ENCODE measurements around the gene BTBD2.

BTBD2 gene

DNA sequence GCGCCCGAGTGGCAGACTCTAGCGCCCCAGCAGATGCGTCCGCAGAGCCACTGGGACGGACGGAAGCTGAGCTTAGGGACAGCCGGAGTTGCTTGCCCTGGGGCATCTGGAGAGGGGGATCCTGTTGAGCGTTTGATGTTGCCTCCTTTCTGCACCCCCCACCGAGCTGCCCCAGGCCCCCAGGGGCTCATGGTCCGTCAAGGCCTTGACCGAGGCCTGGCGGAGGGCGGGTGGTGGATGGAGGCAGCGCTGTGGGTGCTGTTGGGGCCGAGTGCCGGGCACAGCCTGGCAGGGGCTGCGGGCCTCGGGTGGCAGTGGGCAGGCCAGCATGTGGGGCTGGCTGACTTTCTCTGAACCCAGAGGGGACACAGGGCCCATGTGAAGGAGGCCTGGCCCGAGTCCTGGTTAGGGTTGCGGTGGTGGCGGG is 71.8 kb downstream of the BTBD2 start:
- TF ChIP-seq, protein P1, sequence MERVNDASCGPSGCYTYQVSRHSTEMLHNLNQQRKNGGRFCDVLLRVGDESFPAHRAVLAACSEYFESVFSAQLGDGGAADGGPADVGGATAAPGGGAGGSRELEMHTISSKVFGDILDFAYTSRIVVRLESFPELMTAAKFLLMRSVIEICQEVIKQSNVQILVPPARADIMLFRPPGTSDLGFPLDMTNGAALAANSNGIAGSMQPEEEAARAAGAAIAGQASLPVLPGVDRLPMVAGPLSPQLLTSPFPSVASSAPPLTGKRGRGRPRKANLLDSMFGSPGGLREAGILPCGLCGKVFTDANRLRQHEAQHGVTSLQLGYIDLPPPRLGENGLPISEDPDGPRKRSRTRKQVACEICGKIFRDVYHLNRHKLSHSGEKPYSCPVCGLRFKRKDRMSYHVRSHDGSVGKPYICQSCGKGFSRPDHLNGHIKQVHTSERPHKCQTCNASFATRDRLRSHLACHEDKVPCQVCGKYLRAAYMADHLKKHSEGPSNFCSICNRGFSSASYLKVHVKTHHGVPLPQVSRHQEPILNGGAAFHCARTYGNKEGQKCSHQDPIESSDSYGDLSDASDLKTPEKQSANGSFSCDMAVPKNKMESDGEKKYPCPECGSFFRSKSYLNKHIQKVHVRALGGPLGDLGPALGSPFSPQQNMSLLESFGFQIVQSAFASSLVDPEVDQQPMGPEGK (CRISPR knock-in tag; IDR thresholded peaks at IDR 0.05; ENCODE audit: borderline replicate concordance) = no peak
- TF ChIP-seq ZNF565 (CRISPR knock-in tag; conservative IDR thresholded peaks at IDR 0.05; ENCODE audit: low read depth) = no peak
- TF ChIP-seq ESRRG (CRISPR knock-in tag; IDR thresholded peaks at IDR 0.05) = no peak
- TF ChIP-seq ZC3H10 (CRISPR knock-in tag; IDR thresholded peaks at IDR 0.05) = no peak
- TF ChIP-seq, protein P2, sequence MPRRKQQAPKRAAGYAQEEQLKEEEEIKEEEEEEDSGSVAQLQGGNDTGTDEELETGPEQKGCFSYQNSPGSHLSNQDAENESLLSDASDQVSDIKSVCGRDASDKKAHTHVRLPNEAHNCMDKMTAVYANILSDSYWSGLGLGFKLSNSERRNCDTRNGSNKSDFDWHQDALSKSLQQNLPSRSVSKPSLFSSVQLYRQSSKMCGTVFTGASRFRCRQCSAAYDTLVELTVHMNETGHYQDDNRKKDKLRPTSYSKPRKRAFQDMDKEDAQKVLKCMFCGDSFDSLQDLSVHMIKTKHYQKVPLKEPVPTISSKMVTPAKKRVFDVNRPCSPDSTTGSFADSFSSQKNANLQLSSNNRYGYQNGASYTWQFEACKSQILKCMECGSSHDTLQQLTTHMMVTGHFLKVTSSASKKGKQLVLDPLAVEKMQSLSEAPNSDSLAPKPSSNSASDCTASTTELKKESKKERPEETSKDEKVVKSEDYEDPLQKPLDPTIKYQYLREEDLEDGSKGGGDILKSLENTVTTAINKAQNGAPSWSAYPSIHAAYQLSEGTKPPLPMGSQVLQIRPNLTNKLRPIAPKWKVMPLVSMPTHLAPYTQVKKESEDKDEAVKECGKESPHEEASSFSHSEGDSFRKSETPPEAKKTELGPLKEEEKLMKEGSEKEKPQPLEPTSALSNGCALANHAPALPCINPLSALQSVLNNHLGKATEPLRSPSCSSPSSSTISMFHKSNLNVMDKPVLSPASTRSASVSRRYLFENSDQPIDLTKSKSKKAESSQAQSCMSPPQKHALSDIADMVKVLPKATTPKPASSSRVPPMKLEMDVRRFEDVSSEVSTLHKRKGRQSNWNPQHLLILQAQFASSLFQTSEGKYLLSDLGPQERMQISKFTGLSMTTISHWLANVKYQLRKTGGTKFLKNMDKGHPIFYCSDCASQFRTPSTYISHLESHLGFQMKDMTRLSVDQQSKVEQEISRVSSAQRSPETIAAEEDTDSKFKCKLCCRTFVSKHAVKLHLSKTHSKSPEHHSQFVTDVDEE (CRISPR knock-in tag; IDR thresholded peaks at IDR 0.05) = no peak
- TF ChIP-seq CSDC2 (CRISPR knock-in tag; IDR thresholded peaks at IDR 0.05) = no peak
- TF ChIP-seq GLIS3 (CRISPR knock-in tag; IDR thresholded peaks at IDR 0.05) = no peak
- no peak for TF ChIP-seq ZNF8 (CRISPR knock-in tag; IDR thresholded peaks at IDR 0.05)
- TF ChIP-seq ISL1 (CRISPR knock-in tag; IDR thresholded peaks at IDR 0.05) = no peak
- TF ChIP-seq ZNF70 (CRISPR knock-in tag; IDR thresholded peaks at IDR 0.05) = no peak
- no peak for TF ChIP-seq POU6F1 (CRISPR knock-in tag; IDR thresholded peaks at IDR 0.05; ENCODE audit: borderline replicate concordance, low read depth)
- TF ChIP-seq SNAI2 (CRISPR knock-in tag; IDR thresholded peaks at IDR 0.05) = no peak
- no peak for TF ChIP-seq BACH2 (CRISPR knock-in tag; IDR thresholded peaks at IDR 0.05; ENCODE audit: borderline replicate concordance)
- TF ChIP-seq OSR1 (CRISPR knock-in tag; IDR thresholded peaks at IDR 0.05) = no peak
- no peak for TF ChIP-seq ZFP30 (CRISPR knock-in tag; IDR thresholded peaks at IDR 0.05)

DNA sequence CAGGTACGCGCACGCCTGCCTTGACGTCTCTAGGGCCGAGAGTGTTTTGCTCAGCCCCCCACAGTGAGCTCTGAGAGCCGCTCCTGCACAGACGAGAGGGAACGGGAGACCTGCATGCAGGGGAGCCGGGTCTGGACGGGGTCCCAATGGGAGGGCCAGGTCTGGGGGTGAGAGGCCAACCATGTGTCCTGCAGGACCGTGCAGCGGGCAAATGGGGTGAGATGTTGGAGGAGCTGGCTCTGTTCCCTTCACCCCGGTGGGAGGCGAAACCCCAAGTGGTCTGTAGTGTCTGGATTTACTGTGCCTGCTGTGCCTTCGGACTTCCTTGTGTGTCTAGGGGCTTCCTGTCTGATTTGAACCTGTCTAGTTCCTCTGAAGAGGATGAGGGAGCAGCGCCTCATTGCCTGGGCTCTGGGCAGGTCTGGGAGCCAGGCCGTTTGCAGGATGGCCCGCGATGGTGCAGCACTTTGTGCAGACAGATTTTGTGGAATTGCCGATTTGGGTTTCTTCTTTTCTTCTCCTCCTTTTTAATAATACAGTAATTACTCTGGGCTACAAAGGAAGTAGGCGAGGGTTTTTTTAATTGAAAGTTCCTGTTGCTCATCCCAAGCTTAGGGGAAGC is 72.5 kb downstream of the BTBD2 start:
- no peak; the same call in 2 of the 3 replicates for ATAC-seq
- no peak for TF ChIP-seq TCF4 (CRISPR knock-in tag; IDR thresholded peaks at IDR 0.05; ENCODE audit: borderline replicate concordance)
- no peak for TF ChIP-seq PPARA (CRISPR knock-in tag; IDR thresholded peaks at IDR 0.05; ENCODE audit: borderline replicate concordance)
- no peak for TF ChIP-seq ISL1 (CRISPR knock-in tag; IDR thresholded peaks at IDR 0.05)

More for the DNA sequence above, 71.8 kb downstream of the BTBD2 start:
- ATAC-seq = no peak

GRCh38 chr19:1942078-1942933 is 73.2 kb downstream of the BTBD2 start:
- peak; percentile 80 for ATAC-seq
- TF ChIP-seq POU6F1 (CRISPR knock-in tag; IDR thresholded peaks at IDR 0.05; ENCODE audit: borderline replicate concordance, low read depth) (no peak), ESRRG (CRISPR knock-in tag; IDR thresholded peaks at IDR 0.05) (no peak), GLIS3 (CRISPR knock-in tag; IDR thresholded peaks at IDR 0.05) (no peak), ARNTL (CRISPR knock-in tag; IDR thresholded peaks at IDR 0.05; ENCODE audit: borderline replicate concordance, low read depth) (no peak), ISL1 (CRISPR knock-in tag; IDR thresholded peaks at IDR 0.05) (no peak), SNAI2 (CRISPR knock-in tag; IDR thresholded peaks at IDR 0.05) (no peak), ZFP30 (CRISPR knock-in tag; IDR thresholded peaks at IDR 0.05) (no peak), CSRNP3 (CRISPR knock-in tag; IDR thresholded peaks at IDR 0.05) (no peak), ZFP3 (CRISPR knock-in tag; IDR thresholded peaks at IDR 0.05) (no peak), RARB (CRISPR knock-in tag; IDR thresholded peaks at IDR 0.05) (no peak), BACH2 (CRISPR knock-in tag; IDR thresholded peaks at IDR 0.05; ENCODE audit: borderline replicate concordance) (no peak), CREB5 (CRISPR knock-in tag; IDR thresholded peaks at IDR 0.05; ENCODE audit: low read depth) (no peak), PPARA (CRISPR knock-in tag; IDR thresholded peaks at IDR 0.05; ENCODE audit: borderline replicate concordance) (no peak), OSR1 (CRISPR knock-in tag; IDR thresholded peaks at IDR 0.05) (no peak)
- TF ChIP-seq, protein P2 (CRISPR knock-in tag; IDR thresholded peaks at IDR 0.05) = no peak
